Renal cortex interstitium (tissue), 11 donors: ENCODE data around the gene LRRC7. TPM values are rescaled to one million over a fixed set of nuclear protein-coding genes. Genes with fewer than 3 reads are reported as not detected.
"Not testable (repeated sequence)": the region's sequence is repeated elsewhere in the genome, so short reads cannot be mapped to it uniquely, and the experiment has no call there.

Experiments used
- DNase-seq, 11 donors: peaks; one replicate each; pipeline ENCODE4 v3.0.0-alpha.2; 2013; ENCODE audit warnings: low read depth in 9 of 11, low spot score in 4 of 11; ENCODE audit errors: extremely low read depth in 1 of 11
- polyA plus RNA-seq, 3 donors: library from polyadenylated mRNA; unstranded; fragments of 120-200 nt; gene quantifications; one replicate each; pipeline ENCODE4 v1.2.1, GENCODE V29; 2013; ENCODE audit not compliant: insufficient read length in 3 of 3

Gene LRRC7
- polyA plus RNA-seq, 3 donors: 5.7 to 14.2 (median 7.1) TPM

DNA sequence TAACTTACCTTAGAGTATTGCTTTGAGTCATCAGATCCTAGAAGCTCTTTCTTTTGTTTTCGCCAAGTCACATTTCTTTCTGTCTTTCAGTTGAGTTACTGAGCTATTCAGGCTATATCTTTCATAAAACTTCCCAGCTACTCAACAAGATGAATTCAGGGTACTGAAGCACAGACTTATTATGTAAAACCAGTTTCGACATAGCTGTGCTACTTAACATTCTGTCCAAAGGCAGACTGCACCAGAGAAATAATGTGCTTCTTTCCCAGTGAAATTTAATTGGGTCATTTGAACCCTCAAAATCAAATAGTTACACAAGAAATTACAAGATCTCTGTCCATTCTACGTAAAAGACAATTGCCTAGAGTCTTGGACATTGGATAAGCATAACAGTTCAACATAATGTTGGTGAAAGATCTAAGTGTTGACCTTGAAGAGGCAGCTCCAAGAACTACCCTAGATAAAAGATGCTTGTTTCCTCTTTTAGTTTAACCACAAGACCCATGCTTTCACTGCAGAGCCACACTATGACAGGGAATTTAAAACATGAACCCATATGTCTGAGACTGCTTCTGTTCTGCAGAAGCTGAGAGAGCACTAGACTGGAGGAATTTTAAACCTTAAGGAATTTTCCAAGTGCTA lies 474.5 kb downstream of the LRRC7 start:
- no peak for DNase-seq

DNA sequence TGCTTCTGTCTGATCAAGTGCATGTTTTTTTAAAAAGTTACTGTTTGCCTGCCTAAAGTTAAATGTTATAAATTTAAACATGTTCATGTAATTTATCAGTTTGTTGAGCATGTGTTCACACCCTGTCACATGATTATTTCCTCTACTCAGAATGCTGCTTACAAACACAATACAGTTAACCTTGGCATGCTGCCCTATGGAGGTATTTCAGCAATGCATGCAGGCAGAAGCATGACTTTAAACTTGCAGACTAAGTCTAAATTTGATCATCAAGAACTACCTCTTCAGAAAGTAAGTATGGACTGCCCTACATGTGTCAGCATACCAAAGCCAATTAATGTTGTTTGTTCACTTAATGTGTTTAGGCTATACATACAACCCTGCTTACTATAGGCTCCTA lies 476.1 kb downstream of the LRRC7 start:
- peak in 4 of 11 donors; percentile 10 to 24 (median 14) for DNase-seq

DNA sequence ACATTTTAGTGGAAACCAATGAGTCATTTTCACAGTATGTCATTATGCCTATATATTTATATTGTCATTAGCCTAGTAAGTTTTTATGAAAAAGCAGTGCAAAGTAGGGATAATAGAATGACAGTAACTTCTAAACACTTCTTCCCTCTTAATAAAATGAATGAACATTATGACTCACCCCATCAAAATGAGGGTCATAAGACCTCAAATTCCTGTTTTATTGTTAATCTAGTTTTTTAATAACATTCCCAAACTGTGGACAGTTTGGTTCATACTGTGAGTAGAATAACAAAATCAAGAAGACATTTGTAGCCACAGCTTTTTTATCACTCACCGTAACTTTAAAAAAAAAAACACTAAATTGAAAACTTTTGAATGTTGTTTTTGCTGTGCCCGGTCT lies 477.1 kb downstream of the LRRC7 start:
- DNase-seq: no peak

DNA sequence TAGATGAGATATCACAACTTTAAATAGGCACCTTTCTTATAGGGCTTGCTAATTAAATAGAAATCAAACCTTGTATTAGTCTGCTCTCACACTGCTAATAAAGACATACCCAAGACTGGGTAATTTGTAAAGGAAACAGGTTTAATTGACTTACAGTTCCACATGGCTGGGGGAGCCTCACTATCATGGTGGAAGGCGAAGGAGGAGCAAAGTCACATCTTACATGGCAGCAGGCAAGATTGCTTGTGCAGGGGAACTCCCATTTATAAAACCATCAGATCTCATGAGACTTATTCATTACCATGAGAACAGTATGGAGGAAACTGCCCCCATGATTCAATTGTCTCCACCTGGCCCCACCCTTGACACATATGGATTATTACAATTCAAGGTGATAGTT lies 477.9 kb downstream of the LRRC7 start:
- DNase-seq: not testable (repeated sequence)

DNA sequence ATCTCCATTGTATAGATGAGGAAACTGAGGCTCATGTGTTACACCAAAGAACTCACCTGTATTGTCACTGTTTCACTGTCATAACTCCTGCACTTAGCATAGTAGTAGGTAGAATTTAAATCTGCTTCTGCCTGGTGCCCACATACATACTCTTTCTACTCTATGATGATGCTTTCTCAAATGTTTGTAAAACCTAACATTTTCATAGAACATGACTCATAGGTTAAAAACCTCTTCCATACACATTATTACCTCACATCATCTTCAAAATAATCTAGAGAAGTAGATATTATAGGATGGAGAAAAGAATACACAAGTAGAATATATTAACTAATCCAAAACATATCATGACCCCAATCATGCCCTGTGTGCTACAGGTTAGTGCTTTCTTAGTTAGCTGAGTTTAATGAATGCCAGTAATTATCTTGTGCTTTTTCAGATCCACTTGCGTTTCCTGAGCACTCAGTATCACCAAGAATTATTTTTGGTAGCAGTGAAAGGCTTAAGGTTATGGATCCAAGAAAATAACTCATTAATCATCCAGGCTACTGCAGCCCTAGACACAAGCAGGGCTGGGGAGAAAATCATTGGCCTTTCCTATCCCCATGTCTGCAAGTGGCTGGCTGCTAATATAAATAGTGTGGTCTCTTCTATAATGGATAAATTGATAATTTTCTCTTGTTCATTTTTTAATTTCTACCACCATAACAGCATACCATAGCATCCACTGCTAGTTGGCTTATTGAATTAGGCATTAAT lies 480.8 kb downstream of the LRRC7 start:
- no peak for DNase-seq

DNA sequence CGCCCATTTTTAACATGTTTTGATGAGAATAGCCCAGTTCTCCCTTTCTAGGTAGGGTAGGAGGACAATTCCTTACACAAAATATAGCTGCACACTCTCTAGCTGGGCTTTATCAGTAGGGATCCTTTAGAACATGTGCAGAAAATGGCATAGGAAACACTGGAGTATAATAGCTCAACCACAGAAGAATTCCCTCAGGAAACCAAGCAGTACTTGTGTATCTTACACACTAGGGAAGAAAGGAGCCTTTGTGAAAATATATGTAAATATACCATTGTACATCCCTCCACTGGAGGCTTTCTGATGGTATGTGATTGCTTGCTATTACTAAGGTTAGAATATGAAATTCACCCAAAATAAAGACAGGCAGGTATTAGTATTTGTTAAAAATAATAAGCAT lies 484.2 kb downstream of the LRRC7 start:
- DNase-seq: no peak

DNA sequence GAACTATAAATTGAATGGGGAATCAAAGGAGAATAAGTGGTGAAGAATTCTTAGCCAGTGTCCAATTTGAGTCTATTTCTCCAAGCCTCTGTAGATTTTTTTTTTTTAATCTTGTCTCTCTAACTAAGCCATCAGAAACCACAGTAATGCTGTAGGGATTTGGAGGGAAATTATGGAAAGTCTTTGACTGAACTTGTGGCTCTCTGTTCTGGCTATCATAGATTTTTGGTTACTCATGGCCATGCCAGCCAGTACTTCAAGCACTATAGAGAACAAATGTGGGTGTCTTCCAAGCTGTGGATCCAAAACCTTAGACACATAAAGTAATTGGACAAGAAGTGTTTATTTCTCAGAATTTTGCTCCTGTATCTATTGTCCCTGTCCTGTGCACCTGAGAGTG lies 489.8 kb downstream of the LRRC7 start:
- DNase-seq: no peak

DNA sequence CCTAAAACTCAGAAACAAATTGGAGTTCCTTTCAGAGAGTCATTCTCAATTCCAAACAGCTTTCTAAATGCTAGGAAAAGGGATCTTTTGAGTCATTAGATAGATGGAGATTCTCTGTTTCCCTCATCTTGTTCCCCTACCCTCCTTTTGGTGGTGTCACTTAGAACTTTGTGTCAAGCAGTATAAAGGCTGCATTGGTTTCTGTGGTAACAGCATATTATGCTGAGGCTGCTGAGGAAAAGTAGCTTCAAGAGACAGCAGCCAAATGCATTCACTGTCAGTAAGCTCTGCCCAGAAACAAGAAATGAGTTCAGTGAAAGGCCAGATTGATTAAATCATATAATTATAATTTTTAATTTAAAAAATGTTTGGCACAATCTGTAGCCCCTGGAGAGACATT lies 493.5 kb downstream of the LRRC7 start:
- DNase-seq: peak in 2 of 11 donors; percentile 12 to 26

DNA sequence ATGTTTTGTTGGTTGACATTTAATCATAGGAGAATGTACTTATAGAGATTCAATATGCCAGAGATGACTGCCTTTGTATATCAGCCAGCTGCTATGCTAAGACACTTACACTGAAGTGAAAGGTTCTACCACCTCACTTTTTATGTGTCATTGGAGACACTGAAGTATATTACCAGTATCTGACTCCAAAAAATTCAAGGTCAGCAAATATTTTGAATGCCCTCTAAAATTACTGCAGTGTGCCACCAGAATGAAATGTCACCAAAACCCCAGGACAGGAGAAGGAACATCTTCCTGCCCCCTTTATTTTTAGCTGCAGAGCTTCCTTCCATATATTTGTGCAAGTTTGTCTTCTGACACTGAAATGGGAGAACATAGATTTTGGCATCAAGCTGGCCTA lies 496.1 kb downstream of the LRRC7 start:
- no peak for DNase-seq

DNA sequence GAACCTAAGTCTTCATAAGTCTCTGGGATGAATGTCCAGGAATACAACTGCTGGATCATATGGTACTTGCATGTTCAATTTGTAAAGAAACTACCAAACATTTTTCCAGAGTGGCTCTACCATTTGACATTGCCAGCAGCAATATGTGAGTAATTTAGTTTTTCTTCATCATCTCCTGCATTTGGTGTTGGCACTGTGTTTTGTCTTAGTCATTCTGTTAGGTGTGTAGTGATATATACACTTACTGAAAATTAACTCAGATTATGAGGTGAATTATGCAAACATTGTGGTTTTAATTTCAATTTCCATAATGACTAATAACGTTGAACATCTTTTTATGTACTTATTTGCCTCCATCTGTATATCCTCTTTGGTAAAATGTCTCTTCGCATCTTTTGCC lies 499.0 kb downstream of the LRRC7 start:
- no peak for DNase-seq

DNA sequence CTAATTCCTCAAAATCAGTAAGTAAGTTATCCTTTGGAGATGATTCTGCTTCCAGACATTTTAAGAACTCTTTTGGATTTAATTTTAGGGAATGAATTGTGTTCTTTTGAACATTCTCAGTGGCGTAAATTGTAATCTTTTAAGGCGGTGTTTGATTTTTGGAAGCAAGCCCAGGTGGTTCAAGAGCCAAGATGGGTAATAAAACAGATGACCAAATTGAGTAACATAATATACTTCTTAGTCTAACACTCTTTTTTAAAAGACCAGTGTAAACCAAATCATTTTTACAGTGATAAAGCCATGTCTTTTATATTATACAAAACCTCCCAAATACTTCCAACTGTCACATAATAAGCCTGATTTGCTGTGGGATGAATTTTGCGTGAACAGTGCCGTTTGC lies 503.9 kb downstream of the LRRC7 start:
- DNase-seq: peak in 10 of 11 donors; percentile 5 to 39 (median 14)

DNA sequence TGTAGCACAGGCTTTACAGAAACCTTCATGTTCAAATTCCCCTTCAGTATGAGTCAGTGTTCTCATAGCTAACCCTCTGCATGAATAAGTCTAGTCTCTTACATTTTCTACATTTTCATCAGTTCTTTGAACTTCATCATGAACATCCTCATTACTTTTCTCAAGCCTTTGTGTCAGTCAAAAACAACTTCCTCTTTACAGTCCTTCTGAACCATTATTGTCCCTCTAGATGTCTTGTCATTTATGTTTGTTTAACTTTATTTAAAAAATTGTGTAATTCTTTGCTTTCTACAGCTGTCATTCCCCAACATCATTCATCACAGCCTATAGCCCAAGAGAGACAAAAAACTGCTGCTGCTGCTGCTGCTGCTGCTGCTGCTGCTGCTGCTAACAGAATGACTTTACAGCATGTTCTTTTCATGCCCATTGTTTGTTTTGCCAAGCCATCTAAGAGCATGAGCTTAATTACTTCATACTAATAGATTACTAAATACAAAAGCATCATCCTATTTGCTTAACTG lies 504.6 kb downstream of the LRRC7 start:
- no peak for DNase-seq

DNA sequence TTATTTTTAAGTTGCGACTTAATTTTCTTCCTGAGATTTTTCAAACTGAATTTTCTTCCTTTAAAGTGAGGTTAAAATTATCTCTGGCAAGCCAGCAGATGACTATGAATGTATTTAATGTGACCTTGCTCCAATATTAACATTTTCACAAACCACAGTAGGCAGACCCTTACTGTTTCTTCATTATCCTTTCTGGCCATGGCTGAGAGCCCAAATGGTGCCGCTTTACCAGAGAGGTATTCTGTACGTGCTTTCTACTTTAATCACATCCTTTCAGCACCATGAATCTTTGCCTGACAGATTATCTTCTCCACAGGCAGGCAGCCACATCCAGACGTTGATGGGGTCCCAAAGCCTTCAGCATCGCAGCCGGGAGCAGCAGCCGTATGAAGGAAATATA lies 508.0 kb downstream of the LRRC7 start:
- no peak for DNase-seq

DNA sequence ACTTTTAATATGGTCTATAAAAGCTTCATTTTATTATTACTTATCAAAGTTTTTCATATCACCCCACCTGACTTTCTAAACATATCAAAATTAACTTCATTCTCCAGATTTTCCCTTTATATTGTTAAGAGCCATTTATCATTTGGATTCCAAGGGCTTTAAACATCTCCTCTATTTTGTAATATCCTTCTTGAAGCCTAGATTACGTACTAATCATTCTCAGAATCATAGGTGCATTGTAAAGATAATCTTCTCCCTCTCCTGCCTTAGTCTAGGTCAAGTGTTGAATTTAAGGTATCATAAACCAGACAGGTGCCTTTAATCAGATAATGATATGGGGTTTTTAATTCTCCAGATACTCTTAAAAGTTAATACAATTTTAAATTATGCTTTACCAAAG lies 509.3 kb downstream of the LRRC7 start:
- no peak for DNase-seq

DNA sequence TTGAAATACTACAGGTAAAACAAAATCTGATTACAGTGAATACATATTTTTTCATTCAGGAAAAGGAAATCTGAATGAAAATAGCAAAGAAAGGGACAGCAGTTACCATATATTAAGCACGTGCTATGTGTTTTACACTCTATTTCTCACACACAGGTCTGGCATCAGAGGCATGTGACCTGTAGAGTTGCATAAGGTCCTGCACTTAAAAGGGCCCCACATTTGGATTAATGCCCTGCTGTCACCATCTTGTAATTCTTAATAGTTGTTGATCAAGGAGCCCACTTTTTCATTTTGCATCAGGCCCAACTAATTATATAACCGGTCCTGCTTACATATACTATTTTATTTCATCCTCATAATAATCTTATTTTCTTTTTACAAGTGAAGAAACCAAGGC lies 511.8 kb downstream of the LRRC7 start:
- no peak for DNase-seq

DNA sequence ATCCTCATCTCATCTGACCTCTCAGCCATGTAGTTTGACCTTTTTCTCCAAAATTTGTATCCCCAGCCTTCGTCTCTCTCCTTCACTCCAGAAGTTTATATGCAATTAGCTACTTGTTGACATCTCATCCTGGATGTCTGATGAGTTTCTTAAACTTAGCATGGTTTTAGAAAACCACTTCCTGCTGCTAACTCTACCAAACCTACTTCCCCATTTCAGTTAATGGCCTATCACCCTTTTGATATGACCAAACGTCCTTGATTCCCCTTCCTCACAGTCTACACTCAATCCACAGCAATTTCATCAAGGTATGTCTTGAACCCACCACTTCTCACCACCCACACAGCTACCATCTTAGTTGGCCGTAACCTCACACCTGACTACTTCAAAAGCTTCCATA lies 515.8 kb downstream of the LRRC7 start:
- no peak for DNase-seq

DNA sequence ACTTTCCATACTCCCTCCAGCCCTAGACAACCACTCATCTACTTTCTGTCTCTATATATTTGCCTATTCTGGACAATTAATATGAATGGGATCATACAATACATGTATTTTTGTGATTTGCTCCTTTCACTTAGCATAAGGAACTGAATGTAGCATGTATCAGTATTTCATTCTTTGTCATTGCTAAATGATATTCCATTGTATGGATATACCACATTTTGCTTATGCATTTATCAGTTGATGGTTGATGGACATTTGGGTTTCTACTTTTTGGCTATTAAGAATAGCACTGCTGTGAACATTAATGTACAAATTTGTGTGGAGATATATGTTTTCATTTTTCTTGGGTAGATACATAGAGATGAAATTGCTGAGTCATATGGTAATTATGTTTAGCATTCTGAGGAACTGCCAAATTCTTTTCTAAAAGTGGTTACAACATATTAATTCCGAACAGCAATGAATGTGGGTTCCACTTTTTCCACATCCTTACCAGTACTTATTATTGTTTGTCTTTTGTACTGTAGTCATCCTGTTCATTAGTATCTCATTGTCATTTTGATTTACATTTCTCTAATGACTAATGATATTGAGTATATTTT lies 516.7 kb downstream of the LRRC7 start:
- no peak for DNase-seq

DNA sequence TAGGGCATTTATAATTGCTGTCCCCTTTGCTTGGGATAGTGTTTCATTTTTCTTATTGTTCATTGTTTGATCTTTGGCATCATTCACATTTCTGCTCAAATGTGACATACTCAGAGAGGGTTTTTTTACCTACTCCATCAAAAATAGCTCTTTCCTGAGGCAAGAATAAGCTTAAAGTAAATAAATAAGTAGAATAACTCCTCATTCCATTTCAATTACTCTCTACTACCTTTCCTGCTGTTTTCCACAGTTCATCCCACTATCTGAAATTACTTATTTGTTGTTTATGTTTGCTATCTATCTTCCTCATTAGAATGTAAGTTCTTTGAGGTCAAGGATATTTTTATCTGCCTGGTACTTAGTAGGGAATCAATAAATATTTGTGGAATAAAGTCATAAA lies 517.8 kb downstream of the LRRC7 start:
- no peak for DNase-seq

DNA sequence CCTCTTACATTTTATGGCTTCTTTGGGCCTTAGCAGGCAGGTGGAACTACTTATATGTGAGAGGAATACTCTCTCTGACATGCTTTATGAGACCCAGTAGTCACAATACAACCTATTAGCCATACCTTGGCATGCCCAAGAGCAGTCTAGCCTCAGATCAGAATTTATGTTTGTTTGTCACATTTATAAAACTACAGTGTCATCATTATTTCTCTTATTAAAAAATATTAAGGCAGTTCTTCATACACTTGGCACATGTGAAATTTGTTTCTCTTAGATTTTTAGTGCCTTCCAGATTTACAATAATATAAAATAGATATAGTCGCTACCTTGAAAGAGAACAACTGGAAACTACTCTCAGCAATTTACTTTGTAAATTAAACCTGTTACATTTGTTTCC lies 519.2 kb downstream of the LRRC7 start:
- no peak for DNase-seq

DNA sequence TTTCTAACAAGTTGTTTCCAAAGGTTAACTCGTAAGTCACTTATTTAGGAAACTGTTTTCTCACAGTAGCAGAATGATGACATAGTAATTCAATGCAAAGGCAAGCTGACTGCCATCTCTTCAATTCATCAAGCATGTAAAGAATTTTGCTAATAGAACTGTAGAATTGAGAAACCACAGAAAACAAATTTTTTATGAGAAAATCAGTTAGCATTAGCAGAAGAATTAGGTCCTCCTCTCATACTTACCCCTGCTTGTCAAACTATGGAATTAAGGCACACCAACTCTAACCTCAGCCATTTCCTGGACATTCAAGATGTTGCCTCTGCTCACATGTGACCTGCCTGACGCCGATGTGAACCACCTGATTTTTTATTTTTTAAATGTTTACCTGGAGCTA lies 522.4 kb downstream of the LRRC7 start:
- no peak for DNase-seq
